Testis (tissue), 3 donors: ENCODE results near the gene SH3PXD2B. TPM values are rescaled to one million over a fixed set of nuclear protein-coding genes. Genes with fewer than 3 reads are reported as not detected.

Experiments used
- DNase-seq: peaks from one replicate; pipeline ENCODE4 v3.0.0-alpha.2; 2019
- H3K27ac ChIP-seq, 2 donors: fragments of 200-600 bp; sonication (generic); one replicate each; pipeline ENCODE4 v1.5.1; 2019
- H3K27me3 ChIP-seq: fragments of 200-600 bp; sonication (generic); one replicate; pipeline ENCODE4 v1.5.1; 2019
- H3K36me3 ChIP-seq: fragments of 200-600 bp; sonication (generic); one replicate; pipeline ENCODE4 v1.5.1; 2017; ENCODE audit warnings: low read depth; ENCODE audit errors: missing control alignments
- H3K4me1 ChIP-seq: fragments of 200-600 bp; sonication (generic); one replicate; pipeline ENCODE4 v1.5.1; 2019
- H3K4me3 ChIP-seq, 2 donors: fragments of 200-600 bp; sonication (generic); one replicate each; pipeline ENCODE4 v1.5.1; 2017 to 2019
- H3K9me3 ChIP-seq: fragments of 200-600 bp; sonication (generic); one replicate; pipeline ENCODE4 v1.5.1; 2017
- CTCF ChIP-seq, 3 experiments: fragments of 450-650 bp in 2 of 3; fragments of 200-600 bp in 1 of 3; sonication (generic) in 1 of 3; IDR thresholded peaks; one replicate each; pipeline ENCODE4 v1.5.1; 2016 to 2019; ENCODE audit warnings: antibody characterized with exemption in 3 of 3, mild to moderate bottlenecking in 2 of 3, moderate library complexity in 1 of 3
- POLR2A ChIP-seq: fragments of 450-650 bp; IDR thresholded peaks from one replicate; pipeline ENCODE4 v1.6.1; 2017; ENCODE audit warnings: antibody characterized with exemption, mild to moderate bottlenecking, moderate library complexity
- WGBS, 2 donors: methylation state at CpG; one replicate each; pipeline ENCODE4 v1.1.5; 2018; 5-methylcytosine and 5-hydroxymethylcytosine counted together
- intact Hi-C: fragments of 100-400 bp; cut with DNase I; formaldehyde crosslinking; loops from one replicate; pipeline ENCODE4 v1.15.1; 2023; ENCODE audit warnings: low total_unique reads
- polyA plus RNA-seq: library from polyadenylated mRNA; stranded (reverse); fragments of 350-450 nt; fragmentation: Illumina TruSeq; extraction: RNeasy Lipid Tissue Mini Kit (QIAGEN cat#74804); gene quantifications from one replicate; pipeline ENCODE4 v1.2.3, GENCODE V29; 2014; ENCODE audit warnings: low read depth, low replicate concordance; ENCODE audit not compliant: insufficient read depth
- total RNA-seq, 2 donors: library from RNA; depleted of rRNA; stranded (reverse); fragments of >200 nt; gene quantifications; one replicate each; pipeline ENCODE4 v1.2.3, GENCODE V29; 2016

Gene SH3PXD2B
- total and polyA plus RNA-seq, 3 donors from 2014 or later: 18.3 to 29.4 (median 20.2) TPM

GRCh38 chr5:172284611-172284980, 169.7 kb downstream of the SH3PXD2B start:
- H3K27ac ChIP-seq: peak overlapping the region; percentile 88 to 93
- peak overlapping the region; percentile 72 to 81 for H3K4me3 ChIP-seq
- H3K27me3 ChIP-seq: no peaks in the 10 kb centered on the region
- H3K36me3 ChIP-seq: no peaks in the 10 kb centered on the region
- 1 to 2% methylated on average over 11 of the region's 11 CpGs for WGBS, 2 donors
- H3K4me1 ChIP-seq: peaks cover 20% of the 10 kb centered on the region
- no peaks in the 10 kb centered on the region for H3K9me3 ChIP-seq
- intact Hi-C loops: no loop called here
- TF ChIP-seq POLR2A (no peak), CTCF (IDR thresholded peaks at IDR 0.05) (no peak)
- no peak for DNase-seq

GRCh38 chr5:172283862-172284610, 170.3 kb downstream of the SH3PXD2B start:
- Histone ChIP-seq H3K27ac (peak overlapping the region; percentile 88 to 93), H3K9me3 (no peaks in the 10 kb centered on the region), H3K36me3 (no peaks in the 10 kb centered on the region), H3K4me3 (peak overlapping the region; percentile 72 to 81), H3K27me3 (no peaks in the 10 kb centered on the region), H3K4me1 (peaks cover 20% of the 10 kb centered on the region)
- DNase-seq: peak; percentile 90
- TF ChIP-seq POLR2A: no peak
- TF ChIP-seq CTCF (IDR thresholded peaks at IDR 0.05): no peak
- intact Hi-C loops: no loop called here
- WGBS, 2 donors: 0 to 1% methylated on average over 29 to 41 of the region's 79 CpGs

- peak; percentile 82 for DNase-seq
- H3K4me1 ChIP-seq: peaks cover 20% of the 10 kb centered on the region
- H3K27me3 ChIP-seq: no peaks in the 10 kb centered on the region
- TF ChIP-seq POLR2A (no peak), CTCF (IDR thresholded peaks at IDR 0.05) (peak; percentile 27 to 54 (median 33))
- H3K9me3 ChIP-seq: no peaks in the 10 kb centered on the region
- no peaks in the 10 kb centered on the region for H3K36me3 ChIP-seq
- H3K4me3 ChIP-seq: peak within 1 kb of the TSS; percentile 72 to 97
- WGBS, 2 donors: 0 to 1% methylated on average over 4 to 84 of the region's 87 CpGs
- intact Hi-C loops: no loop called here
- H3K27ac ChIP-seq: peak within 1 kb of the TSS; percentile 93 to 94
Measured at GRCh38 chr5:172283020-172283861, 171.1 kb downstream of the SH3PXD2B start, which contains the start of gene UBTD2. Gene UBTD2, minus strand, starts transcription at chr5:172283764. Its CDS starts 99 bp downstream, at chr5:172283665.

GRCh38 chr5:172282272-172283019, 171.9 kb downstream of the SH3PXD2B start:
- peak overlapping the region; percentile 72 to 97 for H3K4me3 ChIP-seq
- intact Hi-C loops: no loop called here
- H3K27ac ChIP-seq: peak overlapping the region; percentile 93 to 94
- 6 to 7% methylated on average over 13 of the region's 13 CpGs for WGBS, 2 donors
- H3K4me1 ChIP-seq: peaks cover 20% of the 10 kb centered on the region
- TF ChIP-seq POLR2A: no peak
- no peak for TF ChIP-seq CTCF (IDR thresholded peaks at IDR 0.05)
- no peaks in the 10 kb centered on the region for H3K36me3 ChIP-seq
- DNase-seq: no peak
- no peaks in the 10 kb centered on the region for H3K9me3 ChIP-seq
- H3K27me3 ChIP-seq: no peaks in the 10 kb centered on the region
